Breast epithelium (tissue), 3 donors: ENCODE results near the gene MRPS9.

Experiments
- POLR2A ChIP-seq: fragments of 450-650 bp; IDR thresholded peaks from one replicate; pipeline ENCODE4 v1.6.1; 2016; ENCODE audit warnings: antibody characterized with exemption, mild to moderate bottlenecking, moderate library complexity
- TF ChIP-seq, protein P1 (sequence below), 3 donors: fragments of 450-650 bp; IDR thresholded peaks; one replicate each; pipeline ENCODE4 v1.5.1; 2016 to 2017; ENCODE audit warnings: antibody characterized with exemption in 3 of 3, mild to moderate bottlenecking in 3 of 3, moderate library complexity in 3 of 3

DNA sequence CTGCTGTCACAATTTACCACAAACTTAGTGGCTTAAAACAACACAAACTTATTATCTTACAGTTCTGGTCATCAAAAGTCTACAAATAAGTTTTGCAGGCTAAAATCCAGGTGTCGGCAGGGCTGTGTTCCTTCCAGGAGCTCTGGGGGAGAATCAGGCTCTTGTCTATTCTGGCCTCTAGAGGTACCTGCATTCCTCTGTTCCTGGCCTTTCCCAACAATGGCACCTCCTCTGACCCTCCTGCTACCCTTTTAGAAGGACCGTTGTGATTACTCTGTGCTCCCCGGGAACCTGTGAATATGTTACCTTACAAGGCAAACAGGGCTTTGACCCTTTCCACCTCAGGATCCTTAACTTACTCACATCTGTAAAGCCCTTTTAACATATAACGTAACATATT lies 98.5 kb downstream of the MRPS9 start:
- TF ChIP-seq, protein P1, sequence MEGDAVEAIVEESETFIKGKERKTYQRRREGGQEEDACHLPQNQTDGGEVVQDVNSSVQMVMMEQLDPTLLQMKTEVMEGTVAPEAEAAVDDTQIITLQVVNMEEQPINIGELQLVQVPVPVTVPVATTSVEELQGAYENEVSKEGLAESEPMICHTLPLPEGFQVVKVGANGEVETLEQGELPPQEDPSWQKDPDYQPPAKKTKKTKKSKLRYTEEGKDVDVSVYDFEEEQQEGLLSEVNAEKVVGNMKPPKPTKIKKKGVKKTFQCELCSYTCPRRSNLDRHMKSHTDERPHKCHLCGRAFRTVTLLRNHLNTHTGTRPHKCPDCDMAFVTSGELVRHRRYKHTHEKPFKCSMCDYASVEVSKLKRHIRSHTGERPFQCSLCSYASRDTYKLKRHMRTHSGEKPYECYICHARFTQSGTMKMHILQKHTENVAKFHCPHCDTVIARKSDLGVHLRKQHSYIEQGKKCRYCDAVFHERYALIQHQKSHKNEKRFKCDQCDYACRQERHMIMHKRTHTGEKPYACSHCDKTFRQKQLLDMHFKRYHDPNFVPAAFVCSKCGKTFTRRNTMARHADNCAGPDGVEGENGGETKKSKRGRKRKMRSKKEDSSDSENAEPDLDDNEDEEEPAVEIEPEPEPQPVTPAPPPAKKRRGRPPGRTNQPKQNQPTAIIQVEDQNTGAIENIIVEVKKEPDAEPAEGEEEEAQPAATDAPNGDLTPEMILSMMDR (IDR thresholded peaks at IDR 0.05) = no peak
- TF ChIP-seq POLR2A = no peak
